Measurements from ENCODE around the gene HDHD2. TPM values are rescaled to one million over a fixed set of nuclear protein-coding genes. Genes with fewer than 3 reads are reported as not detected.

The HDHD2 gene
- total and polyA plus RNA-seq, 4 donors, result 46.8 to 96.7 (median 66.4) TPM

DNA sequence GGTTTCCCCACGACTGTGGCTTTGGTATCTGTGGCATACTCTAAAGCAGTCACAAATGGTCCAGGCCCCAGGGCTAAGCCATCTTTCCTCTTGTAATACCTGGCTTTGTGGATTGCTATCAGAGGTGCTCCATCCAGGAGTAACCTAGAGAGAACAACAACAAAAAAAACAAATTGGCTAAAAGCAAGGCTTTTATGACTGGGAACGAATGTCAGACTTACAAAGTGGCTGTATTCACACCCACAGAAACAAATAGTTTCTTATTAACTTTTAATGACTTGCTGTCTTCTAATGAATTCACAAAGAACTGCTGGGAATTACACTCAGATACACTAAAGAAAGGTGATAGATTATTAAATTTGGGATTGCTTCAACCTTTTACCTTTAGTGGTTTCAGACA lies 35.1 kb downstream of the HDHD2 start:
- Histone ChIP-seq H3K27ac (ENCODE audit: low read depth, low read length) (no peak overlapping the region), H3K9me3 (ENCODE audit: control insufficient read depth, insufficient read depth, low read length) (no peaks in the 10 kb centered on the region), H3K4me1 (ENCODE audit: control insufficient read depth, insufficient read depth, low read length) (no peaks in the 10 kb centered on the region), H3K27me3 (ENCODE audit: control insufficient read depth, insufficient read depth, low read length) (no peaks in the 10 kb centered on the region), H3K4me3 (ENCODE audit: low read depth, low read length) (no peak overlapping the region), H3K36me3 (ENCODE audit: control insufficient read depth, insufficient read depth, low read length) (peaks cover 7% of the 10 kb centered on the region)
- peak in 1 of 6 donors; percentile 67 for DNase-seq (ENCODE audit: low read depth in 4 of 6, low spot score in 6 of 6)
- WGBS (ENCODE audit: insufficient coverage), result 86% methylated on average over 1 of the region's 2 CpGs

DNA sequence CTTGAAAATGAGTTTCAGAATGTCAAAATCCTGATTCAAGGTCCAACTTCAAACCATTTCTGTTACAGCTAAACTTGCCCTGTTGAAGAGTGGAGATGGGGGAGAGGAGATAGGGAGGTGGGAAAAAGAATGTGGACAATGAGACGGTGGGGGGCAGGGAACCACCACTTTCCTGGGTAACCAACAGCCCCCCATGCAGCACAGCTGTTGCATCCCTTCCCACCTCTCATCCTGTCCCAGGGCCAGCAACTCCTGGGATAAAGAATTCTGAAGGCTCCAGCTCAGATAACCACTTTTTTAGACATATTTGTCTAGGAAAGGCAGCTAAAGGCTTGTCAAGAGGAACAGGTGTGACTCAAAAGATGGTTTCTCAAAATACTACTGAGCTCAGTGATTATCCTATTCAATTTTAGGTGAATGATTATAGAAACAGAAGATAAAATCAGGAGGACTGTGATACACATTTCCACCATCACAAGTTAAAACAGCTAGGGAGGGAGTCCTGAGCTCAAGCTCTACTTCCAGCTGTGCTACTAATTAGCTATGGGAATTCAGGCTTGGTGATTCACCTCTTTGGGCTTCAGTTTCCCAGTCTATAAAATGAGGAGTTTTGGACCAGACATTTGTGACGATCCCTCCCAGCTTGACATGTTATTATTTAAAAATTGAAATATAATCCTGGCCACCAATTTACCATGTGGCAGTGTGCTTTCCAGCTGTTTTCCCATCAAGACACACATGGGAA lies 36.3 kb downstream of the HDHD2 start:
- no CpG with 5 or more reads among the region's 2 CpGs for WGBS (ENCODE audit: insufficient coverage)
- no peak overlapping the region for H3K27ac ChIP-seq (ENCODE audit: low read depth, low read length)
- peak in 1 of 6 donors; percentile 57 for DNase-seq (ENCODE audit: low read depth in 4 of 6, low spot score in 6 of 6)
- H3K9me3 ChIP-seq (ENCODE audit: control insufficient read depth, insufficient read depth, low read length), result no peaks in the 10 kb centered on the region
- H3K36me3 ChIP-seq (ENCODE audit: control insufficient read depth, insufficient read depth, low read length), result peaks cover 13% of the 10 kb centered on the region
- H3K4me3 ChIP-seq (ENCODE audit: low read depth, low read length), result no peak overlapping the region
- no peaks in the 10 kb centered on the region for H3K27me3 ChIP-seq (ENCODE audit: control insufficient read depth, insufficient read depth, low read length)
- H3K4me1 ChIP-seq (ENCODE audit: control insufficient read depth, insufficient read depth, low read length), result peaks cover 5% of the 10 kb centered on the region

DNA sequence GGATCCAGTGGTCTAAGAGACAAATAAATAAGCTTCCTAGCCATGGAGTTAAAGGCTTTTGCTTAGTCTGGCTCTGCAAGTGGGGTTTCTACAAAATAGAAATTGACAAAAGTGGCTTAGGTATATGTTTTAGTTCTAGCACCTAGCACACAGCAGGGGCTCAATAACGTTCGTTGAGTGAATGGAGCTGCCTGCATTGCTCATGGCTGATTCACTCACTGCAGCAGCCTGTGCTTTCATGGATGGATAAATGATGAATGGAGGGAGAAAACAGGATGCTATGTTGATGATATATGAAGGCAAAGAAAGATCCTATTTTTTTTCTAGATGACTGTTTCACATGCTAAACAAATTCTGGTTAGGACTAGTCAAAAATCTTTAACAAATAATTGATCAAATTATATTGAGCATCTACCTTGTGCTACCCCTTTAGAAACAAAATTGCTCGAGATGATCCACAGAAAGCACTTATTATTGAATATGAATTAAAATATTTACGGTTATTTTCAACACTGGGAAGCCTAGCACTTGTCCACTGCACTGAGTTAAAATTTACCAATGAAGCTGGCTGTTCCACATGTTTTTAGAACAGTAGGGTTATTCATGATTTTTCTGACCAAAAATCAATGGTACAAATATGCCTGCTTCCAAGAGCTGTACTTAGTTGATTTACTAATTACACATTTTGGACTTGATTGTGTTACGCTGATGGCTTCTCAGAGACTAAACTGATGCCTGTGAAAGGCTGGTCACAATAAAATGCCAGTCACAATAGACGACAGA lies 39.6 kb downstream of the HDHD2 start:
- WGBS (ENCODE audit: insufficient coverage), result 55% methylated on average over 4 of the region's 6 CpGs
- Histone ChIP-seq H3K27me3 (ENCODE audit: control insufficient read depth, insufficient read depth, low read length) (no peaks in the 10 kb centered on the region), H3K36me3 (ENCODE audit: control insufficient read depth, insufficient read depth, low read length) (peaks cover 17% of the 10 kb centered on the region), H3K4me1 (ENCODE audit: control insufficient read depth, insufficient read depth, low read length) (peaks cover 6% of the 10 kb centered on the region), H3K27ac (ENCODE audit: low read depth, low read length) (no peak overlapping the region), H3K4me3 (ENCODE audit: low read depth, low read length) (no peak overlapping the region), H3K9me3 (ENCODE audit: control insufficient read depth, insufficient read depth, low read length) (no peaks in the 10 kb centered on the region)
- peak in 1 of 6 donors; percentile 58 for DNase-seq (ENCODE audit: low read depth in 4 of 6, low spot score in 6 of 6)

DNA sequence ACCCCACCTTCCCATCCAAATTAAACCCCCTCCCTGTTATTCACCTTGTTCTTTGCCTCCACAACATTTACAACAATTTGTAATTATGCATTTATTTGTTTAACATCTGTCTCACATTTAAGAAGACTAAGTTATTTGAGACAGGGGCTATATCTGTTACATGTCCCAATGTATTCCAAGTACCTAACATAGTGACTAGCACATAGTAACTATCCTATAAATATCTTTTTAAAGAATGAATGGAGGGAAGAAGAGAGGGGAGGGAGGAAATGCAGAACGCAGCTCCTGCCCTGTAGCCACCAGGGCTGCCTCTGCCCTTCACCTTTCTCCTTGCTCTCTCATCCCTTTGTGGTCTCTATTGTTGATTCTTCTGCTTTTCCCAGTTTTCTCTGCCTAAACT lies 40.6 kb downstream of the HDHD2 start:
- WGBS (ENCODE audit: insufficient coverage), result no CpG with 5 or more reads among the region's 1 CpG
- no peaks in the 10 kb centered on the region for H3K27me3 ChIP-seq (ENCODE audit: control insufficient read depth, insufficient read depth, low read length)
- no peaks in the 10 kb centered on the region for H3K9me3 ChIP-seq (ENCODE audit: control insufficient read depth, insufficient read depth, low read length)
- peaks cover 17% of the 10 kb centered on the region for H3K36me3 ChIP-seq (ENCODE audit: control insufficient read depth, insufficient read depth, low read length)
- DNase-seq (ENCODE audit: low read depth in 4 of 6, low spot score in 6 of 6), result no peak
- peaks cover 6% of the 10 kb centered on the region for H3K4me1 ChIP-seq (ENCODE audit: control insufficient read depth, insufficient read depth, low read length)
- no peak overlapping the region for H3K4me3 ChIP-seq (ENCODE audit: low read depth, low read length)
- no peak overlapping the region for H3K27ac ChIP-seq (ENCODE audit: low read depth, low read length)

DNA sequence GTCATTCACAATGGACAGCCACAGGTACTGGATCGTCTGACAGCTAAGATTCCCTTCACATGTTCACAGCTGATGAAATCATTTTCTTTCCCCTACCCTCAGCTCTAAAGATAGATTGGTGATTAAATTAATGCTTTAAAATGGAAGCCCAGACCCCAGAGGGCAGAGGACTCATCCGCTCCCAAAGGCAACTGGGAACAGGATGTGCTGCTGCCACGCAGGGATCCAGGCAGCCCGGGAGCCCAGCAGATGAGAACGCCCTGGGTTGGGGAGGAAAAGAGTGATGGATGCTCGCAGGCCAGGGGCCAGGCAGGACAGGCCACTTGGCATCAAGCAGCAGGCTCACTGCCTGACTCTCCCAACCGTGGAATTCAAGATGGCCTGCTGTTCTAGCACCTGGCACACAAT lies 41.3 kb downstream of the HDHD2 start:
- H3K4me1 ChIP-seq (ENCODE audit: control insufficient read depth, insufficient read depth, low read length), result peaks cover 6% of the 10 kb centered on the region
- H3K36me3 ChIP-seq (ENCODE audit: control insufficient read depth, insufficient read depth, low read length), result peaks cover 17% of the 10 kb centered on the region
- H3K9me3 ChIP-seq (ENCODE audit: control insufficient read depth, insufficient read depth, low read length), result no peaks in the 10 kb centered on the region
- no peak overlapping the region for H3K27ac ChIP-seq (ENCODE audit: low read depth, low read length)
- no peaks in the 10 kb centered on the region for H3K27me3 ChIP-seq (ENCODE audit: control insufficient read depth, insufficient read depth, low read length)
- 66% methylated on average over 5 of the region's 7 CpGs for WGBS (ENCODE audit: insufficient coverage)
- no peak overlapping the region for H3K4me3 ChIP-seq (ENCODE audit: low read depth, low read length)
- no peak for DNase-seq (ENCODE audit: low read depth in 4 of 6, low spot score in 6 of 6)

DNA sequence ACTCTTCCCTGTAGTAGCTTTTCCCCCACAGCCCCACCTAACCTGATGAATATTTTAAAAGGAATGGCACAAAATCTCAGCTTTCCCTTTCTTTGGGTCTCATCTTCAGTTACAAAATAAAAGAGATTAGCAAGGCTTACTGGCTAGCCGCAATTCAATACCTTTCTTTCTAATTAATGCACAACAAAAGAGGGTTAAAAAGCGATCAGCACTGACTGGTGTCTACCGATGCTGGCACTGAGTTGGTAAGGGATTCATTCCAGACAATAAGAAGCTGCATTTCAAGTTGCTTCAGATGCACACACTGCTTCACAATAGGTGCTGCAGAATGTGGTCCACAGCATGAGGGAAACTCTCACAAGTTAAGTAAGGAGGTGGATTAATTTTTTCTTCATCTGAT lies 41.9 kb downstream of the HDHD2 start:
- Histone ChIP-seq H3K36me3 (ENCODE audit: control insufficient read depth, insufficient read depth, low read length) (peaks cover 14% of the 10 kb centered on the region), H3K27me3 (ENCODE audit: control insufficient read depth, insufficient read depth, low read length) (no peaks in the 10 kb centered on the region), H3K4me3 (ENCODE audit: low read depth, low read length) (no peak overlapping the region), H3K9me3 (ENCODE audit: control insufficient read depth, insufficient read depth, low read length) (no peaks in the 10 kb centered on the region), H3K27ac (ENCODE audit: low read depth, low read length) (no peak overlapping the region), H3K4me1 (ENCODE audit: control insufficient read depth, insufficient read depth, low read length) (peaks cover 6% of the 10 kb centered on the region)
- DNase-seq (ENCODE audit: low read depth in 4 of 6, low spot score in 6 of 6), result peak in 1 of 6 donors; percentile 52
- WGBS (ENCODE audit: insufficient coverage), result 6% methylated on average over 2 of the region's 3 CpGs

DNA sequence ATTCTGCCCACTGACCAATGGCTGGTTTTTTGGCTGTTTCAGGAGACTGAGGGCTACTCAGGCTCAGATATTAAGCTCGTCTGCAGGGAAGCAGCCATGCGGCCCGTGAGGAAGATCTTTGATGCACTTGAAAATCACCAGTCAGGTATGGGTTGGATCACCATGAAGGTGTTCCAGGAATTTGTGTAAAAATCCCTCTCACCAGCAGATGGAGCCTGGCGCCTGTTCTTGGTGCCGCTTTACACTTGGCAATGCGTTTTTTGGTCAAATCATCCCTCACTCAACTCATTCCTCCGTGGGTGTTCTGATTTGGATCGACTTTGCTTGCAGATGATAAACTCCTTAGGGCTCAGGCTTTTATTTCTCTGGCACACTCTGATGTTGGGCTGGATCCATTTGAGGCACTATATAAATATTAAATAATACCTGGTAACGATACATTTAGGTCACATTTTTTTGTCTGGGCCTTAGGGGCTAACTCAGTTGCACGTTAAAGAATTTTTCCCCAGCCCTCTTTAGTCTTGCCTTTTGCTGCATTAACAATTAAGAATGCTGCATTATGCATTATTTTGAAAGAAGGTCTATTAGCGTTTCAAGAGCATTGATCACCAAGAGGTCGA lies 50.0 kb downstream of the HDHD2 start:
- no peak overlapping the region for H3K4me3 ChIP-seq (ENCODE audit: low read depth, low read length)
- WGBS (ENCODE audit: insufficient coverage), result 83% methylated on average over 1 of the region's 12 CpGs
- DNase-seq (ENCODE audit: low read depth in 4 of 6, low spot score in 6 of 6), result peak in 5 of 6 donors; percentile 47 to 93 (median 61)

DNA sequence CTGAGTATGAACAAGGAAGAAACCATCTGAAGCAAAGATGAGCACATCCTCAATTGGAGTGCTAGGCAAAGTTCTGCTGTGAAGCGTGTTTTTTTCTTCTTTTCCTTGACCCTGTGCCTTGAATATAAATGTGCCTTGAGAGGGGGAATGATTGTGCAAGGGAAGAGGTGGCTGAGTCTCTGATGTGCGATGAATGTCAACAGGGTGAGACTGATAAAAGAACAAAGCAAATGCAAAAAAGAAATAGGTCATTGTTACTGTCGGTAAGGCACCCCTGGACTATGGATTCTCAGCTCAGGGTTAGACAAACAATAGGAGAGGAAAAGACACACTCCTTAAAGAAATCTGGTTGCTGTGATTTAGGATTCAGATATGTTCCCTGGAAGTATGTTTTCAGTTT lies 54.5 kb downstream of the HDHD2 start:
- Histone ChIP-seq H3K27me3 (ENCODE audit: control insufficient read depth, insufficient read depth, low read length) (no peaks in the 10 kb centered on the region), H3K9me3 (ENCODE audit: control insufficient read depth, insufficient read depth, low read length) (no peaks in the 10 kb centered on the region), H3K4me3 (ENCODE audit: low read depth, low read length) (no peak overlapping the region), H3K4me1 (ENCODE audit: control insufficient read depth, insufficient read depth, low read length) (no peaks in the 10 kb centered on the region), H3K36me3 (ENCODE audit: control insufficient read depth, insufficient read depth, low read length) (peaks cover 3% of the 10 kb centered on the region), H3K27ac (ENCODE audit: low read depth, low read length) (no peak overlapping the region)
- WGBS (ENCODE audit: insufficient coverage), result 27% methylated on average over 3 of the region's 3 CpGs
- DNase-seq (ENCODE audit: low read depth in 4 of 6, low spot score in 6 of 6), result peak in 1 of 6 donors; percentile 39

More for the DNA sequence above, 50.0 kb downstream of the HDHD2 start:
- H3K36me3 ChIP-seq (ENCODE audit: control insufficient read depth, insufficient read depth, low read length), result peaks cover 3% of the 10 kb centered on the region
- no peak overlapping the region for H3K27ac ChIP-seq (ENCODE audit: low read depth, low read length)
- H3K9me3 ChIP-seq (ENCODE audit: control insufficient read depth, insufficient read depth, low read length), result no peaks in the 10 kb centered on the region
- no peaks in the 10 kb centered on the region for H3K4me1 ChIP-seq (ENCODE audit: control insufficient read depth, insufficient read depth, low read length)
- H3K27me3 ChIP-seq (ENCODE audit: control insufficient read depth, insufficient read depth, low read length), result no peaks in the 10 kb centered on the region

DNA sequence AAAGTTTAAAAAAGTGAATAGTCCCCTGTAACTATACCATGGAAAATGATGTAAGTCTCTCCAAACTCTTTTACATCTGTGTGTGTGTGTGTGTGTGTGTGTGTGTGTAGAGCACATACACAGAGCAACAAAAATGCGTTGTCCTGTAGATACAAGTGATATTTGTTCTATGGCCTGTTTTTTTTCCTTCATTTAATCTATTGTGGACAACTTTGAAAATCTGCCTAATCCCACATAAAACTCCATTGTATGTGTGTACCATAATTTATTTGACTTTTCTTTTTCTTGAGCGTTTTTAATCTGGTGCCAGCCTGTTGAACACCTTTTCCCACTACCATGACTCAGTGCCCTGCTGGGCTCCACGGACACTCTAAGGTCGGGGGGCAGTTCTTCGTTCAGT lies 62.6 kb downstream of the HDHD2 start:
- H3K27ac ChIP-seq (ENCODE audit: low read depth, low read length), result no peak overlapping the region
- no peaks in the 10 kb centered on the region for H3K9me3 ChIP-seq (ENCODE audit: control insufficient read depth, insufficient read depth, low read length)
- no peaks in the 10 kb centered on the region for H3K36me3 ChIP-seq (ENCODE audit: control insufficient read depth, insufficient read depth, low read length)
- DNase-seq (ENCODE audit: low read depth in 4 of 6, low spot score in 6 of 6), result no peak
- H3K4me3 ChIP-seq (ENCODE audit: low read depth, low read length), result no peak overlapping the region
- no peaks in the 10 kb centered on the region for H3K4me1 ChIP-seq (ENCODE audit: control insufficient read depth, insufficient read depth, low read length)
- H3K27me3 ChIP-seq (ENCODE audit: control insufficient read depth, insufficient read depth, low read length), result no peaks in the 10 kb centered on the region
- 27% methylated on average over 2 of the region's 5 CpGs for WGBS (ENCODE audit: insufficient coverage)

All from spinal cord (tissue), 10 donors.